GM19467 (cell line): Measurements from ENCODE around the gene RUVBL1.

Source experiments
- ATAC-seq: cut with Tn5 transposase; IDR thresholded peaks from one replicate; pipeline ENCODE4 v1.9.1; 2021; ENCODE audit warnings: mild to moderate bottlenecking, moderate library complexity; ENCODE audit not compliant: unreplicated experiment

RUVBL1 gene

GRCh38 chr3:128083980-128084674 is 39.5 kb downstream of the RUVBL1 start:
- ATAC-seq: no peak

DNA sequence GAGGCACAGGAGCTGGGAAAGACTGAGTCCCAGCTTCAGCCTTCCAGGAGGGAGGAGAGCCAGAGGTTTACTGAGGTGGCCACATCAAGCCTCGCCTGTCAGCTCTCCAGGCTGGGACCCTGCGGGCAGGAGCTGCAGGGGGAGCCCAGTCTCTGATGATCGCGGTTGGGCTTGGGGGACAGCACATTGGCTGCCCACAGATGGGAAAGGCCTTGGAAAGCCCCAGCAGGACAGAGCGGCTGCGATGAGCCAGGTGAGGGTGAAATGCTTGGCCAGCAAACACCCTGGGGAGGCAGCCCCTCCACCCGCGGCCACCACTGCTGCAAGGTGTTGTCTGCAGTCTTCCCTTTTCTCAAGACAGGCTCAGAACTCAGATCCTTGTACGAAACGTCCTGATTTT is 40.2 kb downstream of the RUVBL1 start:
- ATAC-seq: no peak

GRCh38 chr3:128082546-128082945 is 41.1 kb downstream of the RUVBL1 start:
- no peak for ATAC-seq

GRCh38 chr3:128081846-128082245 is 41.8 kb downstream of the RUVBL1 start:
- no peak for ATAC-seq

DNA sequence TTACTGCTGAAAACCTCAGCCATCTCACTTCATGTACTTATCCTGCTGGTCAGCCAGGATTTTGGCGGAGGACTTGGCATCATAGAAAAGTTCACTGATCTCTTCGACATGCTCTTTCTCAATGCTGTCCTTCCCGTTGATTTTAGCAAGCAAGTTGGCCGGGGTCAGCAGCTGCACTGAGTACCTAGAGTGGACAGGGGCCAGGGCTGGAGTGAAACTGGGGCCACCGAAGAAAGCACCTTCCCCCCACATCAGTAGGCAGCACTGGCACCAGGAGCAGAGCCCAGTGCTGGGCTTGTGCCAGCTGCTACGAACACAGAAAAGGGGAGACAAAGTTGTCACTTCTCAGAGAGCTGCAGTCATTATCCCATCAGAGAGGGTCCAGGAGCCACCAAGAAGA is 42.4 kb downstream of the RUVBL1 start:
- ATAC-seq: no peak

GRCh38 chr3:128080323-128081080 is 43.1 kb downstream of the RUVBL1 start:
- no peak for ATAC-seq

- no peak for ATAC-seq
These were observed 43.8 kb downstream of the RUVBL1 start for GRCh38 chr3:128079823-128080222.

- ATAC-seq: no peak
These were observed 44.7 kb downstream of the RUVBL1 start for GRCh38 chr3:128078875-128079274.

- no peak for ATAC-seq
These were observed 45.3 kb downstream of the RUVBL1 start for GRCh38 chr3:128078322-128078721.

- no peak for ATAC-seq
These were observed 45.9 kb downstream of the RUVBL1 start for GRCh38 chr3:128077665-128078064.

DNA sequence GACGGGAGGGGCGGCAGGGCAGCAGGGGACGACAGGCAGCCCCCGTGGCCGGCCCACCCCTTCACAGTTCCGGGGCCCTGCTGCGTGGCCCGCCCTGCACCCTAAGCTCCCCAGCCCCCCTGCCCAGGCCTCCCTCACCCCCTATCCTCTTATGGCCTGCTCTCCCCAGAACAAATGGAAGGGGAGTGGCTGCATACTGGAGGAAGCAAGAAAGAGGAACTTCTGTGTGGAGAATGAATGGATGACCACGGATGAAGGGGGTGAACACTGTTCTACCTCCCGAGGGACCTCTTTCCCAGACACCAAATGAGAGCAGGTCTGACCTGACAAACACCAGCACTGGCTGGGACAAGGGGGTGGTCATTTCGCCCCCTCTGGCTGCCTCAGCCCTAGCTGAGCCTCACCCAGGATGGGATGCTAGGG is 46.4 kb downstream of the RUVBL1 start:
- no peak for ATAC-seq

- ATAC-seq: no peak
These were observed 47.0 kb downstream of the RUVBL1 start for GRCh38 chr3:128076483-128077201.

- ATAC-seq: peak; percentile 67
These were observed 47.8 kb downstream of the RUVBL1 start for GRCh38 chr3:128075522-128076482.

DNA sequence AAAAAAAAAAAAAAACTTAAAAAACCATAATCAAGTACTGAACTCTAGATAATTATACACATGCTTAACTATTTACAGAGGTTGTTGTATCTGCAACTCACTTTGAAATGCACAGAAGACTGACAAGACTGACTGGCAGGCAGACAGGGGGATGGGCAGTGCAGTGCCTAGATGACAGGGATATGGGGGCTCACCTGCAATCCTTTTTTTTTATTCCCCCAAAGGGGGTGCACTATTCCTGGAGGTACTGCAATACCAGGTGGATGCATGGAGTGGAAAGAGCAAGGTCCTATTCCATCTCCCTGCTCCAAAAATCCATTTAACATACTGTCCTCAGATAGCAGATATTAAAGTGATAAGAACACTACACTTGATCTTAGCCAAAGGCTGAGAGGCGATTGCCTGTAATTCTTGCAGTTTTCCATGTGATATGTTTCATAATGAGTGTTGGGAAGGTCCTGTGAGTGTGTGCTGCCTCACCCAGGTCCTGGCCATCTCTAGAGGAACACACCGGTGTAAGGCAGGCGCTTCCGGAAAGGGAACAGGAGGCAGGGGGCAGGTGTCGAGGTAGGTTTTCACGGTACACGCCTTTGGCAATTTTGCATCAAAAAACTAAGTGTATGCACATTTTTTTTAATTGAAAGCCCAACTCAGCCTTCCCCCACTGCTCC is 48.6 kb downstream of the RUVBL1 start:
- ATAC-seq: no peak

- ATAC-seq: no peak
These were observed 49.8 kb downstream of the RUVBL1 start for GRCh38 chr3:128073807-128074206.

GRCh38 chr3:128073185-128073725 is 50.4 kb downstream of the RUVBL1 start:
- no peak for ATAC-seq

DNA sequence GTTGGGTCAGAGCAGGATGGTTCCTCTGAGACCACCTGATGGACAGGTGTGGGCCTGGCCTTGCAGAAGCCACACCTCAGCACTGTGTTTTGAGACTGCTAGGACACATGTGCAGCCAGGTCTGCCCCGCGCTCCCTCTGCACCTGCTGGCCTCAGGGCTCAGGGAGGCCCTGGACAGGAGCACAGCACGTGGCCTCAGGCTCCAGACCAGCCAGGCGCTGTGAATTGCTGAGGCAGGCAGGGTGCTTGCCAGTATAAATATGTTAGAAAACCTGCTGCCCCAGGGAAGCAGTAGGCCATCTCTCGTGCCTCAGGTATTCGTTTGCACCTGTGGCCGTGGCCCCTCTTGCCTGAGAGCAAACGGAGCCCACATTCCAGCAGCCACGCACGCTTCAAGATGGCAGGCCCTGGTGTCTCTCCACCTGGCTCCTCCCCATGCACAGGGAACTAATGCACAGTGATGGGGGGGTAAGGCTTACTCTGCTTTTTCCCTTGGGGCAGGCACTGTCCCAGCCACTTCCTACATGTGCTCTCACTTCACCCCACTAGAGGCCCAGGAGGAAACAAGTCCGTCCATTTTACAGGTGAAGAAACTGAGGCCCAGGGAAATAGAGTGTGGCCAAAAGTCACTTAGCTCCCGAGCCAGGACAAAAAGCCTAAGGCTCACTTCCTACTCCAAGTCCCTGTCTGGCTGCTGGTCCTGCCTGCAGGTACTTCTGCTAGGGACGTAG is 51.0 kb downstream of the RUVBL1 start:
- no peak for ATAC-seq

DNA sequence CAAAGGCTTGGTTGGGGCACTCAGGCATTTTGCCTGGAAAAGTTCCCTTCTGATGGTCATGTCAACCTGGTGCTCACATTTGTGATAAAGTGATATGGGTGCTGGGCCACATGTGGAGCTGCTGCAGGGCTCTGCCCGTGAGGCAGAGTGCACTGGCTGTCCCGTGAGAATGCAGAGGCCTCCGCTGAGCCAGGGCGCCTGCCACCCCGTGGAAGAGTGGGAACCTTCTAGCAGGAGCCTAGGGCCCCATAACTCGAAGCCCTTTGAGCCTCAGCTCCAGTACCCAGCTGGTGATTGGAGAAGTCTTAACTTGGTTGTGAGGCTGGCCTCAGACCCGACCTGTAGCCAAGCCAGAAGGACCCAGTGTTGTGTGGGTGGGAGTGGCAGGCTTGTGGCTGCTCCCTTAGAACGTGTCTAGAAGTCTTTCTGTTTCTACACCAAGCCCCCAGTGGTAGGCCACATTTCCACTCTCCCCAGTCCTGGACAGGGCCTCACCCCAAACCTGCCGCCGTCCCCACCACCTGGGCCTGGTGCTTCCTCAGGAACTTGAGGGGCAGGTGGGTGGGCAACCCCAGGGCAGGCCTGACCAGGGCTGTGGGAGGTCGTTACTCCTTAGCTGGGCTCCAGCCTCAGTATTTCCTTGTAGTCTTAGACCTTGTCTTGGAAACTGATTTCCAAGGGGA is 51.7 kb downstream of the RUVBL1 start:
- no peak for ATAC-seq
